Measurements from ENCODE around the gene AQP7.

The AQP7 gene

GRCh38 chr9:33433871-33434270, 31.5 kb upstream of the AQP7 start:
- TF ChIP-seq EZH2phosphoT487 (conservative IDR thresholded peaks at IDR 0.05; ENCODE audit: low read length) (no peak), CTCF (IDR thresholded peaks at IDR 0.05; ENCODE audit: insufficient read depth, low read length, poor library complexity, severe bottlenecking) (no peak)
- no peaks in the 10 kb centered on the region for H3K9me2 ChIP-seq (replicated peaks; ENCODE audit: insufficient read depth, low read length)
- H3K79me2 ChIP-seq (ENCODE audit: insufficient read depth, low read length): no peaks in the 10 kb centered on the region
- no peak overlapping the region for H3K4me3 ChIP-seq (ENCODE audit: insufficient read depth, low read length, poor library complexity, severe bottlenecking)
- H3K27me3 ChIP-seq (ENCODE audit: low read length): no peaks in the 10 kb centered on the region
- no peak overlapping the region for H3K9ac ChIP-seq (ENCODE audit: low read length)
- no peaks in the 10 kb centered on the region for H3F3A ChIP-seq (ENCODE audit: insufficient read depth)
- H3K9me3 ChIP-seq (ENCODE audit: insufficient read depth, low read length): no peaks in the 10 kb centered on the region
- H4K20me1 ChIP-seq (ENCODE audit: low read depth, low read length): no peaks in the 10 kb centered on the region
- no peak overlapping the region for H2AFZ ChIP-seq (ENCODE audit: low read depth, low read length, severe bottlenecking)
- no peak overlapping the region for H3K4me2 ChIP-seq (ENCODE audit: low read depth, low read length, poor library complexity, severe bottlenecking)
- no peaks in the 10 kb centered on the region for H3K36me3 ChIP-seq (ENCODE audit: low read length)
- H3K27ac ChIP-seq (ENCODE audit: low read depth, low read length): no peak overlapping the region

GRCh38 chr9:33431420-33431819, 29.1 kb upstream of the AQP7 start:
- H3K9me2 ChIP-seq (replicated peaks; ENCODE audit: insufficient read depth, low read length): no peaks in the 10 kb centered on the region
- no peak overlapping the region for H3K4me2 ChIP-seq (ENCODE audit: low read depth, low read length, poor library complexity, severe bottlenecking)
- no peaks in the 10 kb centered on the region for H3K36me3 ChIP-seq (ENCODE audit: low read length)
- no peaks in the 10 kb centered on the region for H3K79me2 ChIP-seq (ENCODE audit: insufficient read depth, low read length)
- H3K9me3 ChIP-seq (ENCODE audit: insufficient read depth, low read length): no peaks in the 10 kb centered on the region
- H3F3A ChIP-seq (ENCODE audit: insufficient read depth): no peaks in the 10 kb centered on the region
- no peak overlapping the region for H2AFZ ChIP-seq (ENCODE audit: low read depth, low read length, severe bottlenecking)
- H3K27me3 ChIP-seq (ENCODE audit: low read length): no peaks in the 10 kb centered on the region
- H4K20me1 ChIP-seq (ENCODE audit: low read depth, low read length): no peaks in the 10 kb centered on the region
- no peak overlapping the region for H3K9ac ChIP-seq (ENCODE audit: low read length)
- TF ChIP-seq EZH2phosphoT487 (conservative IDR thresholded peaks at IDR 0.05; ENCODE audit: low read length) (no peak), CTCF (IDR thresholded peaks at IDR 0.05; ENCODE audit: insufficient read depth, low read length, poor library complexity, severe bottlenecking) (no peak)
- H3K4me3 ChIP-seq (ENCODE audit: insufficient read depth, low read length, poor library complexity, severe bottlenecking): no peak overlapping the region
- no peak overlapping the region for H3K27ac ChIP-seq (ENCODE audit: low read depth, low read length)

GRCh38 chr9:33430942-33431341, 28.6 kb upstream of the AQP7 start:
- Histone ChIP-seq H3K4me3 (ENCODE audit: insufficient read depth, low read length, poor library complexity, severe bottlenecking) (no peak overlapping the region), H3K27ac (ENCODE audit: low read depth, low read length) (no peak overlapping the region), H3K9me2 (replicated peaks; ENCODE audit: insufficient read depth, low read length) (no peaks in the 10 kb centered on the region), H3F3A (ENCODE audit: insufficient read depth) (no peaks in the 10 kb centered on the region), H3K27me3 (ENCODE audit: low read length) (no peaks in the 10 kb centered on the region), H3K79me2 (ENCODE audit: insufficient read depth, low read length) (no peaks in the 10 kb centered on the region), H3K36me3 (ENCODE audit: low read length) (no peaks in the 10 kb centered on the region), H3K9ac (ENCODE audit: low read length) (no peak overlapping the region), H3K9me3 (ENCODE audit: insufficient read depth, low read length) (no peaks in the 10 kb centered on the region), H4K20me1 (ENCODE audit: low read depth, low read length) (no peaks in the 10 kb centered on the region), H3K4me2 (ENCODE audit: low read depth, low read length, poor library complexity, severe bottlenecking) (no peak overlapping the region), H2AFZ (ENCODE audit: low read depth, low read length, severe bottlenecking) (no peak overlapping the region)
- TF ChIP-seq EZH2phosphoT487 (conservative IDR thresholded peaks at IDR 0.05; ENCODE audit: low read length): no peak
- no peak for TF ChIP-seq CTCF (IDR thresholded peaks at IDR 0.05; ENCODE audit: insufficient read depth, low read length, poor library complexity, severe bottlenecking)

All from SU-DHL-6 (cell line).